Neural cell (in vitro differentiated cells): ENCODE data around the gene MED27.

Source experiments
- CTCF ChIP-seq: fragments of 450-650 bp; IDR thresholded peaks from 2 replicates; pipeline ENCODE4 v1.5.1; 2014; ENCODE audit warnings: antibody characterized with exemption, mild to moderate bottlenecking, moderate library complexity; ENCODE audit not compliant: poor library complexity, severe bottlenecking
- EP300 ChIP-seq: fragments of 450-650 bp; conservative IDR thresholded peaks from 2 replicates; pipeline ENCODE4 v1.6.1; 2014; ENCODE audit warnings: antibody characterized with exemption, mild to moderate bottlenecking, moderate library complexity; ENCODE audit not compliant: poor library complexity, severe bottlenecking
- MXI1 ChIP-seq: fragments of 450-650 bp; conservative IDR thresholded peaks from 2 replicates; pipeline ENCODE4 v1.6.1; 2014; ENCODE audit warnings: antibody characterized with exemption, mild to moderate bottlenecking; ENCODE audit not compliant: poor library complexity, severe bottlenecking

GRCh38 chr9:131886826-131887225, 192.8 kb downstream of the MED27 start:
- no peak for TF ChIP-seq CTCF
- TF ChIP-seq MXI1, result no peak
- TF ChIP-seq EP300, result no peak
